Thyroid gland (tissue), 4 donors: ENCODE data around the gene EME1. TPM values are rescaled to one million over a fixed set of nuclear protein-coding genes. Genes with fewer than 3 reads are reported as not detected.
"Not testable (repeated sequence)": the region's sequence is repeated elsewhere in the genome, so short reads cannot be mapped to it uniquely, and the experiment has no call there.

ENCODE experiments used
- DNase-seq, 2 donors: peaks; one replicate each; pipeline ENCODE4 v3.0.0-alpha.2; 2019
- H3K27ac ChIP-seq, 3 donors: fragments of 200-600 bp; sonication (generic); 1 replicate in 2 of 3; 2 replicates in 1 of 3; pipeline ENCODE4 v1.5.1; 2016 to 2019; ENCODE audit warnings: mild to moderate bottlenecking in 1 of 3, moderate library complexity in 1 of 3
- H3K27me3 ChIP-seq: fragments of 200-600 bp; sonication (generic); one replicate; pipeline ENCODE4 v1.5.1; 2019
- H3K36me3 ChIP-seq, 2 donors: fragments of 200-600 bp; sonication (generic); one replicate each; pipeline ENCODE4 v1.5.1; 2016 to 2019
- H3K4me1 ChIP-seq, 2 donors: fragments of 200-600 bp; sonication (generic); one replicate each; pipeline ENCODE4 v1.5.1; 2017 to 2019
- H3K4me3 ChIP-seq, 3 donors: fragments of 200-600 bp; sonication (generic); replicated peaks in 1 of 3; 1 replicate in 2 of 3; 2 replicates in 1 of 3; pipeline ENCODE4 v1.5.1; 2016; ENCODE audit warnings: mild to moderate bottlenecking in 1 of 3
- H3K9me3 ChIP-seq: fragments of 200-600 bp; sonication (generic); one replicate; pipeline ENCODE4 v1.5.1; 2017
- CTCF ChIP-seq, 6 experiments: fragments of 200-600 bp in 3 of 6; fragments of 450-650 bp in 3 of 6; sonication (generic) in 3 of 6; IDR thresholded peaks; one replicate each; pipeline ENCODE4 v1.5.1; 2016 to 2019; ENCODE audit warnings: antibody characterized with exemption in 6 of 6, mild to moderate bottlenecking in 2 of 6, inconsistent platforms in 1 of 6, moderate library complexity in 1 of 6
- POLR2A ChIP-seq, 2 donors: fragments of 450-650 bp; IDR thresholded peaks; one replicate each; pipeline ENCODE4 v1.6.1; 2017; ENCODE audit warnings: antibody characterized with exemption in 2 of 2, mild to moderate bottlenecking in 2 of 2, moderate library complexity in 1 of 2
- WGBS, 2 donors: methylation state at CpG; one replicate each; pipeline ENCODE4 v1.1.5; 2017; 5-methylcytosine and 5-hydroxymethylcytosine counted together
- intact Hi-C: fragments of 100-400 bp; cut with DNase I; formaldehyde crosslinking; loops from one replicate; pipeline ENCODE4 v1.15.1; 2023
- total RNA-seq, 4 donors: library from RNA; depleted of rRNA; stranded (reverse); fragments of >200 nt; gene quantifications; one replicate each; pipeline ENCODE4 v1.2.3, GENCODE V29; 2016

Gene EME1
- total RNA-seq, 4 donors from 2014 or later, result 0.27 to 0.93 TPM; not detected in 2

GRCh38 chr17:50329716-50330115 lies 43.3 kb upstream of the EME1 start:
- H3K27ac ChIP-seq, result no peak overlapping the region
- H3K4me1 ChIP-seq, result no peaks in the 10 kb centered on the region
- no peaks in the 10 kb centered on the region for H3K27me3 ChIP-seq
- no peak overlapping the region for H3K4me3 ChIP-seq
- intact Hi-C loops, result no loop called here
- 90 to 92% methylated on average over 3 of the region's 3 CpGs for WGBS, 2 donors
- H3K36me3 ChIP-seq, result no peaks in the 10 kb centered on the region
- no peaks in the 10 kb centered on the region for H3K9me3 ChIP-seq
- no peak for TF ChIP-seq POLR2A (IDR thresholded peaks at IDR 0.05)
- no peak for TF ChIP-seq CTCF (IDR thresholded peaks at IDR 0.05)
- DNase-seq, result no peak

- no peak for DNase-seq
- 90 to 91% methylated on average over 11 of the region's 11 CpGs for WGBS, 2 donors
- no peaks in the 10 kb centered on the region for H3K9me3 ChIP-seq
- no peak overlapping the region for H3K27ac ChIP-seq
- no peak overlapping the region for H3K4me3 ChIP-seq
- H3K36me3 ChIP-seq, result no peaks in the 10 kb centered on the region
- TF ChIP-seq POLR2A (IDR thresholded peaks at IDR 0.05) (no peak), CTCF (IDR thresholded peaks at IDR 0.05) (no peak)
- intact Hi-C loops, result no loop called here
- no peaks in the 10 kb centered on the region for H3K4me1 ChIP-seq
- no peaks in the 10 kb centered on the region for H3K27me3 ChIP-seq
Measured at GRCh38 chr17:50330151-50330775, 42.8 kb upstream of the EME1 start.

GRCh38 chr17:50331085-50331791 lies 41.8 kb upstream of the EME1 start:
- Histone ChIP-seq H3K36me3 (no peaks in the 10 kb centered on the region), H3K27me3 (no peaks in the 10 kb centered on the region), H3K9me3 (no peaks in the 10 kb centered on the region), H3K4me1 (no peaks in the 10 kb centered on the region), H3K4me3 (no peak overlapping the region), H3K27ac (no peak overlapping the region)
- 73 to 80% methylated on average over 4 of the region's 4 CpGs for WGBS, 2 donors
- no peak for DNase-seq
- intact Hi-C loops, result no loop called here
- TF ChIP-seq CTCF (IDR thresholded peaks at IDR 0.05) (no peak), POLR2A (IDR thresholded peaks at IDR 0.05) (no peak)

- H3K36me3 ChIP-seq, result no peaks in the 10 kb centered on the region
- no peak for TF ChIP-seq CTCF (IDR thresholded peaks at IDR 0.05)
- TF ChIP-seq POLR2A (IDR thresholded peaks at IDR 0.05), result no peak
- no peak overlapping the region for H3K4me3 ChIP-seq
- no peak overlapping the region for H3K27ac ChIP-seq
- H3K4me1 ChIP-seq, result no peaks in the 10 kb centered on the region
- no peak for DNase-seq
- 69 to 70% methylated on average over 6 of the region's 6 CpGs for WGBS, 2 donors
- intact Hi-C loops, result no loop called here
- H3K27me3 ChIP-seq, result no peaks in the 10 kb centered on the region
- H3K9me3 ChIP-seq, result no peaks in the 10 kb centered on the region
Measured at GRCh38 chr17:50332196-50332595, 40.8 kb upstream of the EME1 start.

- 59 to 66% methylated on average over 14 of the region's 14 CpGs for WGBS, 2 donors
- H3K36me3 ChIP-seq, H3K4me3 ChIP-seq, H3K9me3 ChIP-seq, H3K27me3 ChIP-seq, H3K4me1 ChIP-seq, intact Hi-C loops, DNase-seq, H3K27ac ChIP-seq: not testable (repeated sequence)
Measured at GRCh38 chr17:50333291-50334057, 39.6 kb upstream of the EME1 start.
